ENCODE results near the gene NIM1K. TPM values are rescaled to one million over a fixed set of nuclear protein-coding genes. Genes with fewer than 3 reads are reported as not detected.

NIM1K gene
- total and polyA plus RNA-seq, 10 of the 15 experiments (the other 5 are each of a cell fraction or from before 2014, with no cell fraction given): 0.27 to 1.7 (median 0.66) TPM

GRCh38 chr5:43245724-43246385 lies 53.8 kb downstream of the NIM1K start (continued):
- TF ChIP-seq ELK1 (IDR thresholded peaks at IDR 0.05; ENCODE audit: low read depth, low read length): no peak
- no peak for TF ChIP-seq KAT2A (conservative IDR thresholded peaks at IDR 0.05; ENCODE audit: control insufficient read depth, low read depth, low read length)
- TF ChIP-seq ZBTB4 (CRISPR knock-in tag; IDR thresholded peaks at IDR 0.05): no peak
- peak; percentile 49 for TF ChIP-seq PBX3 (IDR thresholded peaks at IDR 0.05; ENCODE audit: insufficient replicate concordance, low read depth, low read length)
- TF ChIP-seq ZNF217 (IDR thresholded peaks at IDR 0.05): peak; percentile 35; the same call in 1 of the 2 replicates
- no peak for TF ChIP-seq JUND (IDR thresholded peaks at IDR 0.05; ENCODE audit: low read depth, low read length)
- TF ChIP-seq POLR2AphosphoS5 (IDR thresholded peaks at IDR 0.05; ENCODE audit: low read length): no peak
- no peak for TF ChIP-seq RAD51 (IDR thresholded peaks at IDR 0.05)
- TF ChIP-seq KLF5 (IDR thresholded peaks at IDR 0.05; ENCODE audit: partially characterized antibody): no peak
- TF ChIP-seq IRF4 (IDR thresholded peaks at IDR 0.05; ENCODE audit: low read depth, low read length): peak; percentile 42; the same call in 1 of the 2 replicates
- no peak for TF ChIP-seq NFIC (IDR thresholded peaks at IDR 0.05; ENCODE audit: low read depth, low read length)
- peak; percentile 48; the same call in 1 of the 2 replicates for TF ChIP-seq NR2F1 (conservative IDR thresholded peaks at IDR 0.05)
- 0 out of 2 replicates have a peak, but pooled peaks have one; percentile 30 for TF ChIP-seq POLR2A (IDR thresholded peaks at IDR 0.05; ENCODE audit: low read depth, low read length)
- 0 out of 2 replicates have a peak, but pooled peaks have one; percentile 24 for TF ChIP-seq TCF3 (IDR thresholded peaks at IDR 0.05; ENCODE audit: borderline replicate concordance, insufficient read depth, low read depth, low read length)
- no peak for TF ChIP-seq CTCF (IDR thresholded peaks at IDR 0.05 in 2 of 3, conservative IDR thresholded peaks at IDR 0.05 in 1 of 3; ENCODE audit: control insufficient read depth in 2 of 3, extremely low read depth in 1 of 3, insufficient read depth in 1 of 3, low read depth in 3 of 3, low read length in 3 of 3)
- no peak for TF ChIP-seq YBX1 (IDR thresholded peaks at IDR 0.05)
- TF ChIP-seq E4F1 (IDR thresholded peaks at IDR 0.05; ENCODE audit: borderline replicate concordance, partially characterized antibody): no peak
- TF ChIP-seq MYC (IDR thresholded peaks at IDR 0.05; ENCODE audit: insufficient read depth, insufficient read length, insufficient replicate concordance, low read length, severe bottlenecking): no peak
- no peak for TF ChIP-seq SUZ12 (IDR thresholded peaks at IDR 0.05; ENCODE audit: unreplicated experiment)
- peak; percentile 88 for TF ChIP-seq TCF12 (IDR thresholded peaks at IDR 0.05; ENCODE audit: low read depth, low read length)
